ENCODE measurements around the gene GREB1. TPM values are rescaled to one million over a fixed set of nuclear protein-coding genes. Genes with fewer than 3 reads are reported as not detected.

The GREB1 gene
- total RNA-seq, 1 experiment from 2014 or later = 0.90 TPM

DNA sequence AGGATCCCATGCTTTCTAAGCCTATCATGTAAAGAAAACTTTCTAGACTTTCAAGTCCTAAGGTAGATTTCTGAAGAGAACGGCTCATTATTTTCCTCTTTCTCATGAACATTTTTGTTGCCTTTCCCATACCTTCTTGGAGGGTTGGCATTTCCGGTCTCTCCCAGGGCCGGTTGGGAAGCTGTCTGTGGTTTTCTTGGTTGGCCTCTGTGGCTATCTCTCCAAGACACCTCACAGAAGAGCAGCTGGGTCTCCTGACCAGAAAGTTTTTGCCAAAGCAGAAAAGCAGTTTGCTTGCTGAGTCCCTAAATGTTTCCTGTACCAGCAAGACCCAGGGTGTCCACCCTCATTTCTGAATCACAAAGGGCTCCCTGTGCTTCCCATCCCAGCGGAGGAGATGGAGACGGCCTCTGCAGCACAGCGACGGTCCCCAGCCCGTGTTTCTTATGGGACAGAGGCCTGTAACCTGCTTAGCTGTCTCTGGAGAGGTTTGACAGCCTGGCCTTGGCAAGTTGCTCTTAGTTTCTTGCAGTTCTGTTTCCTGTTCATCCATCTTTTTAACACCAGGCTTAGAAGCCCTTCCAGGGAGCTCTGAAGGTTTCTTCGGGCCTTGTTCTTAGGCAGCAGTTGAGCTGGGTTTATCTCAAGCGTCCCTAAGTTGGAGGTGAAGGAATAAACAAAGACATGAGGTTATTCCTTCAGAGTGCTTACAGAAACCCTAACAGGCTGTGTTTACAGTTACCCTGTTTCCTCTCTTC is 39.8 kb downstream of the GREB1 start:
- Mint-ChIP-seq H3K27ac (ENCODE audit: unreplicated experiment) (no peak overlapping the region), H3K9me3 (ENCODE audit: low read depth, unreplicated experiment) (no peaks in the 10 kb centered on the region), H3K36me3 (ENCODE audit: insufficient read depth, unreplicated experiment) (no peaks in the 10 kb centered on the region), H3K4me3 (ENCODE audit: low read depth, unreplicated experiment) (no peak overlapping the region), H3K4me1 (ENCODE audit: low read depth, unreplicated experiment) (no peaks in the 10 kb centered on the region), H3K27me3 (ENCODE audit: unreplicated experiment) (peaks cover 16% of the 10 kb centered on the region)
- intact Hi-C loops (cut with micrococcal nuclease; ENCODE audit: unreplicated experiment) = no loop called here
- TF ChIP-seq, protein P1, sequence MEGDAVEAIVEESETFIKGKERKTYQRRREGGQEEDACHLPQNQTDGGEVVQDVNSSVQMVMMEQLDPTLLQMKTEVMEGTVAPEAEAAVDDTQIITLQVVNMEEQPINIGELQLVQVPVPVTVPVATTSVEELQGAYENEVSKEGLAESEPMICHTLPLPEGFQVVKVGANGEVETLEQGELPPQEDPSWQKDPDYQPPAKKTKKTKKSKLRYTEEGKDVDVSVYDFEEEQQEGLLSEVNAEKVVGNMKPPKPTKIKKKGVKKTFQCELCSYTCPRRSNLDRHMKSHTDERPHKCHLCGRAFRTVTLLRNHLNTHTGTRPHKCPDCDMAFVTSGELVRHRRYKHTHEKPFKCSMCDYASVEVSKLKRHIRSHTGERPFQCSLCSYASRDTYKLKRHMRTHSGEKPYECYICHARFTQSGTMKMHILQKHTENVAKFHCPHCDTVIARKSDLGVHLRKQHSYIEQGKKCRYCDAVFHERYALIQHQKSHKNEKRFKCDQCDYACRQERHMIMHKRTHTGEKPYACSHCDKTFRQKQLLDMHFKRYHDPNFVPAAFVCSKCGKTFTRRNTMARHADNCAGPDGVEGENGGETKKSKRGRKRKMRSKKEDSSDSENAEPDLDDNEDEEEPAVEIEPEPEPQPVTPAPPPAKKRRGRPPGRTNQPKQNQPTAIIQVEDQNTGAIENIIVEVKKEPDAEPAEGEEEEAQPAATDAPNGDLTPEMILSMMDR (IDR thresholded peaks at IDR 0.05; ENCODE audit: unreplicated experiment) = no peak
- BruUV-seq (replicated peaks) = no TSS peak
- CTCF ChIA-PET = no interaction called here
- no peak for DNase-seq

DNA sequence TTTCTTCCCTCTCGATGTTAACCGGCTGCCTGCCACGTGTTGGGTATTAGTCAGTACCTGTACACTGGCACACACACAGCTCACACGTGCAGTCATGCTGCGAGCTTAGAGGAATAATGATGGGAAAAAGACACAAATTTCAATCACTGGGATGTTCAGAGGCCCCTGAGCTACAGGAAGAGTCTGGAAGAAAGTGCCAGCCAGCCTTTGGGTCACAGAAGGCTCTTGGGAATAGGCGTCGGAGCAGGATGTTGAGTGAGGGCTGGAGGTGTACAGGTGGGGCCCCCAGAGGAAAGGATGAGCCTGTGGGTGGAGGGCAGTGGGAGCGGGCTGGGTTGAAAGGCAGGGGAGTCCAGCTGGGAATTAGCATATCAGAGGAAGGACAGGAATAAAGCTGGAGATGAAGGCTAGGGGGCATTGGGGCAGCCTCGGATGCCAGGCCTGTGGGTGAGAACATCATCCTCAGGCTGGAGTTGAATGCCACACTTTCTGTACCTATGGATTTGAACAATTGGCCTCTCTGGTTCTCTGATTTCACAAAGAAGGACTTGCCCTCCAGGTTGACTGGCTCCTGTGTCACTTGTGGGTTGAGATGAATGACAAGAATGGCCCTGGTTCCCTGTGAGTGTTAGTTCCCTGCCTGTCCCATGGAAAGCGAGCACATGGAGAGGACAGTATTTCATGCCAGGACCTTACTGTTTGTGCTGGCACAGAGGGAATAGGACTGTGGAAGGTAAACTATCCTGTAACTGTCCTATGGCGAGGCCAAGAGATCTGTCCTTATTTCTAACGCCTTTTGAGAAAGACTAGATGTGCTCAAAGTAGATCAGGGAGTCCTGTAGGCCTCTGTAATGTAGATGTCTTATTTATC is 40.6 kb downstream of the GREB1 start:
- intact Hi-C loops (cut with micrococcal nuclease; ENCODE audit: unreplicated experiment) = no loop called here
- H3K4me3 Mint-ChIP-seq (ENCODE audit: low read depth, unreplicated experiment) = no peak overlapping the region
- H3K27me3 Mint-ChIP-seq (ENCODE audit: unreplicated experiment) = peaks cover 8% of the 10 kb centered on the region
- no peak overlapping the region for H3K27ac Mint-ChIP-seq (ENCODE audit: unreplicated experiment)
- TF ChIP-seq, protein P1 (IDR thresholded peaks at IDR 0.05; ENCODE audit: unreplicated experiment) = no peak
- no peaks in the 10 kb centered on the region for H3K4me1 Mint-ChIP-seq (ENCODE audit: low read depth, unreplicated experiment)
- no peak for DNase-seq
- H3K36me3 Mint-ChIP-seq (ENCODE audit: insufficient read depth, unreplicated experiment) = no peaks in the 10 kb centered on the region
- H3K9me3 Mint-ChIP-seq (ENCODE audit: low read depth, unreplicated experiment) = no peaks in the 10 kb centered on the region
- no TSS peak for BruUV-seq (replicated peaks)
- CTCF ChIA-PET = no interaction called here

DNA sequence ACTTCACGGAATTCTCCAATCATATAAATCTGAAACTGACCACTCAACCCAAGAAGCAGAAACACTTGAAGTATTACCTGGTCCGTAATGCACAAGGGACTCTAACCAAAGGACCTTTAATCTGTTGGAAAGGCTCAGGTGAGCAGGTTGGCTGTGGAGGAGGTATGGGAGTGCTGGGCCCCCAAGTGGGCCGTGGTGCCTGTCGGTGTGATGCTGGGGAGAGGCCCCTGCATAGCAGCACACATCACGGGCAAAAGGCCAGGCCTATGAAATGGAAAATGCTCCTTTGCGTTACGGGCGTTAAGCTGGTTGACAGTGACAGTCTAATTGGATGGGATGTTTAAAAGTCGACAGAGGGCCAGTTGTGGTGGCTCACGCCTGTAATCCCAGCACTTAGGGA is 42.6 kb downstream of the GREB1 start:
- CTCF ChIA-PET = no interaction called here
- BruUV-seq (replicated peaks) = no TSS peak
- TF ChIP-seq, protein P1 (IDR thresholded peaks at IDR 0.05; ENCODE audit: unreplicated experiment) = no peak
- Mint-ChIP-seq H3K4me3 (ENCODE audit: low read depth, unreplicated experiment) (no peak overlapping the region), H3K9me3 (ENCODE audit: low read depth, unreplicated experiment) (no peaks in the 10 kb centered on the region), H3K27me3 (ENCODE audit: unreplicated experiment) (peaks cover 13% of the 10 kb centered on the region), H3K4me1 (ENCODE audit: low read depth, unreplicated experiment) (no peaks in the 10 kb centered on the region), H3K36me3 (ENCODE audit: insufficient read depth, unreplicated experiment) (no peaks in the 10 kb centered on the region), H3K27ac (ENCODE audit: unreplicated experiment) (no peak overlapping the region)
- no peak for DNase-seq
- intact Hi-C loops (cut with micrococcal nuclease; ENCODE audit: unreplicated experiment) = no loop called here

DNA sequence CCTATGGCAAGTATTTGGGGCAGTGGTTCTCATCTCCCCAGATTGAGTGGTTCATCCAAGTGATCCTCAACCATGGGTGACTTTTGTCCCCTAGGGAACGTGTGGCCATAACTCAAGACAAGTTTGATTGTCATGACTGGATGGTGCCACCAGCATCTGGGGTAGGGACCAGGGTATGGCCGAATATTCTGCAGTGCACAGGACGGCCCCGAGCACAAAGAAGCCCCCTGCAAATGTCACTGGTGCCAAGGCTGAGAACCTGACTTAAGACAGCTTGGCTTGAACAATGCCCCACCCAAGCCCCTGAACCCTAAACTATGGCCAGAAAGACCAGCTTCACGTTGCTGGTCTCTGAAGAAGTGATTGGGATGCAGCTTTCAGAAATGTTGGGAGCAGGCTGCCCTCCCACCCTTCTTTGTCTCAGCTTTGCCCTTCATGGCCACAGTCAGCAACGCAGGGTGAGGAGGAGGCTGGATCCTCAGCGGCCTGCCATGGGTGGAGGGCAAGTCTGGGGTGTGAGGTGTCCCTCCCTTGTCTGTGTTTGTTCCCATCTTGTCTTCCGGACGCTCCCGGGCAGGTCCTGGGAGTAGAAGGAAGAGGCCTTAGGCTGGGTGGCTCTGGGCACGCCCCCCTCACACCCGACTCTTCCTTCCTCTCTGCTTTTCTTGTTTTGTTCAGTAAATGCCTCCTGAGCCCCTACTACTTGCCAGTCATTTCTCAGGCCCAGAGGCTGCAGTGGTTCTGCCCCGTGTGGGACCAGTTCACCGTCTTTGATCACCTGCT is 43.4 kb downstream of the GREB1 start:
- peaks cover 17% of the 10 kb centered on the region for H3K27me3 Mint-ChIP-seq (ENCODE audit: unreplicated experiment)
- CTCF ChIA-PET = no interaction called here

More for the DNA sequence above, 43.4 kb downstream of the GREB1 start:
- Mint-ChIP-seq H3K36me3 (ENCODE audit: insufficient read depth, unreplicated experiment) (no peaks in the 10 kb centered on the region), H3K4me1 (ENCODE audit: low read depth, unreplicated experiment) (no peaks in the 10 kb centered on the region), H3K9me3 (ENCODE audit: low read depth, unreplicated experiment) (no peaks in the 10 kb centered on the region), H3K4me3 (ENCODE audit: low read depth, unreplicated experiment) (no peak overlapping the region), H3K27ac (ENCODE audit: unreplicated experiment) (no peak overlapping the region)
- no TSS peak for BruUV-seq (replicated peaks)
- TF ChIP-seq, protein P1 (IDR thresholded peaks at IDR 0.05; ENCODE audit: unreplicated experiment) = no peak
- no peak for DNase-seq
- intact Hi-C loops (cut with micrococcal nuclease; ENCODE audit: unreplicated experiment) = no loop called here

All from Calu3 (cell line).